Skeletal muscle tissue (tissue), 4 donors: ENCODE measurements around the gene PCCB. TPM values are rescaled to one million over a fixed set of nuclear protein-coding genes. Genes with fewer than 3 reads are reported as not detected.

ENCODE experiments used
- H3K27ac ChIP-seq: one replicate; pipeline ENCODE4 v1.7.0; 2013; ENCODE audit warnings: mild to moderate bottlenecking, low read depth, low read length, inconsistent platforms
- H3K27me3 ChIP-seq, 3 donors: one replicate each; pipeline ENCODE4 v1.7.0; 2013; ENCODE audit warnings: low read length in 3 of 3; ENCODE audit not compliant: control insufficient read depth in 3 of 3, insufficient read depth in 3 of 3
- H3K36me3 ChIP-seq, 3 donors: one replicate each; pipeline ENCODE4 v1.7.0; 2013; ENCODE audit warnings: low read length in 3 of 3; ENCODE audit not compliant: control insufficient read depth in 3 of 3, insufficient read depth in 3 of 3
- H3K4me1 ChIP-seq, 3 donors: one replicate each; pipeline ENCODE4 v1.7.0; 2013; ENCODE audit warnings: low read length in 3 of 3, mild to moderate bottlenecking in 3 of 3; ENCODE audit not compliant: control insufficient read depth in 3 of 3, insufficient read depth in 3 of 3
- H3K4me3 ChIP-seq, 3 donors: one replicate each; pipeline ENCODE4 v1.7.0; 2013; ENCODE audit warnings: low read length in 3 of 3
- H3K9ac ChIP-seq, 3 donors: one replicate each; pipeline ENCODE4 v1.7.0; 2013; ENCODE audit warnings: low read length in 3 of 3, mild to moderate bottlenecking in 3 of 3, moderate library complexity in 2 of 3, low read depth in 1 of 3
- H3K9me3 ChIP-seq, 3 donors: one replicate each; pipeline ENCODE4 v1.7.0; 2013; ENCODE audit warnings: low read length in 3 of 3; ENCODE audit not compliant: control insufficient read depth in 3 of 3
- total RNA-seq: library from RNA; depleted of rRNA; stranded (reverse); fragments of >200 nt; gene quantifications from one replicate; pipeline ENCODE4 v1.2.3, GENCODE V29; 2014
- donor health status: Osteomylitis.

The PCCB gene
- total RNA-seq, 1 donor from 2014 or later, result 34.4 TPM

DNA sequence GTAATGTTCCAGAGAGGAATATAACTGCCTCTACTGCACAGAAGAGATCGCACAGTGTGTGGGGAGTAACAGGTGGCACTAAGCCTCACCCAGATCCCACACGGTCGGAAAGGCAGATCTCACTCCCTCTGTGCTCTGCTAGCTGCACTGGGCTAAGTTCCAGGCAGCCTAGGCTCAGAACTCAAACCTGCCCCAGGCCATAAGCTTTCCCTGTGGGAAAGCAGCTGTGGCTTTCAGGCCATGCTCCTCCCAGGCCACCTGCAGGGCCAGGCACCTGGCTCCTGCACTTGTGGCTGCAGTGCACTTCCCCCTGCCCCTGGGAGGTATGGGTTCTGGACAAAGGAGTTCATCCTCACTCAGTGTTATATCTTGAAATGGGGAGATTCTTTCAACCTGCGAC is 27.5 kb downstream of the PCCB start:
- H3K4me1 ChIP-seq, result peaks cover 9 to 19% (median 14%) of the 10 kb centered on the region in 3 donors
- H3K4me3 ChIP-seq, result no peak overlapping the region
- H3K27ac ChIP-seq, result no peak overlapping the region

DNA sequence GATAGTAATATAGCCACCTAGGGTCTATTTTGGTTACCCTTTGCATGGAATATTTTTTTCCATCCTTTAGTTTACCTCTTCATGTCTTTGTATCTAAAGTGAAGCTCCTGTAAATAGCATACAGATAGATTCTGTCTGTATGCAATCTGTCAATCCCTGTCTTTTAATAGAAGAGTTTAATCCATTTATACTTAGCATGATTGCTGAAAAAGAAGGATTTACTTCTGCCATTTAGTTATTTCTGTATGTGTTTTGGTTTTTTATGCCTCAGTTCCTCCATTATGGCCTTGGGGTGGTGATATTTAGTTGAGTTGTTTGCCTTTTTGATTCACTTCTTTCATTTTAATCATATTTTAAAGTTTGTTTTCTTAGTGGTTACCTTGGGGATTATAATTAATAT is 29.0 kb downstream of the PCCB start:
- Histone ChIP-seq H3K36me3 (peaks cover 8 to 13% (median 11%) of the 10 kb centered on the region in 3 donors), H3K27ac (no peak overlapping the region), H3K27me3 (no peaks in the 10 kb centered on the region), H3K4me1 (peaks cover 14 to 24% (median 19%) of the 10 kb centered on the region in 3 donors), H3K4me3 (no peak overlapping the region), H3K9ac (no peak overlapping the region), H3K9me3 (peaks cover 0 to 6% (median 4%) of the 10 kb centered on the region in 3 donors)

More for the DNA sequence above, 27.5 kb downstream of the PCCB start:
- Histone ChIP-seq H3K36me3 (peaks cover 5 to 7% (median 6%) of the 10 kb centered on the region in 3 donors), H3K9ac (no peak overlapping the region), H3K9me3 (peaks cover 0 to 6% (median 4%) of the 10 kb centered on the region in 3 donors), H3K27me3 (no peaks in the 10 kb centered on the region)

DNA sequence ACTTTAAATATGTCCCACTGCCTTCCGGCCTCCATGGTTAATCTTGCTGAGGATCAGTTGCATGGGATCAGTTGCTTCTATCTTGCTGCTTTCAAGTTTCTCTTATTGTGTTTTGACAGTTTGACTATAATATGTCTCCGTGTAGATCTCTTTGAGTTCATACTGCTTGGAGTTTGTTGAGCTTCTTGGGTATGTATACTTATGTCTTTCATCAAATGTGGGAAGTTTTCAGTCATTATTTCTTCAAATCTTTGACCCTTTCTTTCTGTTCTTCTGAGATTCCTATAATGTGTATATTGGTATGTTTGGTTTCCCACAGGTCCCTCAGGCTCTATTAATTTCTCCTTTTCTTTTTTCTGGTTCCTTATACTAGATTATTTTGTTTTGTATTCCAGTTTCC is 30.8 kb downstream of the PCCB start:
- Histone ChIP-seq H3K27ac (no peak overlapping the region), H3K27me3 (no peaks in the 10 kb centered on the region), H3K36me3 (peaks cover 17 to 25% (median 25%) of the 10 kb centered on the region in 3 donors), H3K9ac (no peak overlapping the region), H3K9me3 (peaks cover 0 to 6% (median 4%) of the 10 kb centered on the region in 3 donors), H3K4me1 (peaks cover 14 to 24% (median 19%) of the 10 kb centered on the region in 3 donors), H3K4me3 (no peak overlapping the region)

DNA sequence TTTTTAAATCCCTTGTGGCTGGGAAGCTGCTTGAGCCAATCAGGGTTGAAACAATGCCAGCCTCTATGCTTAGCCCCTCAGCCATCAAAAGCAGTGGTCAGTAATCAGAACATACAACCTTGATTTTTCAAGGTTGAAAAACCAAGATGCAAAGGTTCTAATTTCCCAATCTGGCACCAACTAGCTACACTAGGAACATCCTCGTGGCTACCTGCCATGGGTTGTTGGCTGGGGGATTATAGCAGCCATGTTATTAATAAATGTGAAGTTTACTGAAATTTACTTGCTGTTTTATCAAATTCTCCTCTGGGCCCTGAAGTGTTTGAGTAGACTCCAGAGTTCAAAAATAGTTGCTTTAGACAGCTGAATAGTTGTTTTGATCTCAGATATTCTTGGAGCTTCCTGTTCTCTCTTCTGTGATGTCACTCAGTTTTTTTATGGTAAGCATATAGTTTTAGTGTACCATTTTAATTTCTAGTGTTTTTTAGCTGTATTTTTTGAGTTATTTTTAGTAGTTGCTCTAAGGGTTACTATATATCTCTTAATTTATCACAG is 31.9 kb downstream of the PCCB start:
- Histone ChIP-seq H3K36me3 (peaks cover 17 to 33% (median 31%) of the 10 kb centered on the region in 3 donors), H3K27me3 (no peaks in the 10 kb centered on the region), H3K9ac (no peak overlapping the region), H3K27ac (no peak overlapping the region), H3K4me3 (no peak overlapping the region), H3K4me1 (peaks cover 12 to 14% (median 14%) of the 10 kb centered on the region in 3 donors), H3K9me3 (peaks cover 0 to 6% (median 4%) of the 10 kb centered on the region in 3 donors)

DNA sequence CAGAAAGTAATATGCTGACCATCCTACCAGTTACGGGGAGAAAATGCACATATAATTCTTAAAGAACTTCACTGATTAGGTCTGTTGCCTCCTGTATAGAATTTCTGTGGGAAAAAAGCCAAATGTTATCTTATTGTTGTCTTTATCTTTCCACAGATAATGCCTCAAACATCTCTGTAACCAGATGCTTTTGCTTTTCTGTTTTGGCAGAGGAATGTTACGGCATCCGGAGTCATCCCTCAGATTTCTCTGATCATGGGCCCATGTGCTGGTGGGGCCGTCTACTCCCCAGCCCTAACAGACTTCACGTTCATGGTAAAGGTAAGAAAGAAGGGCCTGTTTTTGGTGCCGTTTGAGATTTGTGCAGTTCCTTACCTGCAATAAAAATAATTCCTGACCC is 33.5 kb downstream of the PCCB start:
- Histone ChIP-seq H3K4me1 (peaks cover 5 to 9% (median 5%) of the 10 kb centered on the region in 3 donors), H3K9me3 (peaks cover 0 to 6% (median 4%) of the 10 kb centered on the region in 3 donors), H3K27ac (no peak overlapping the region), H3K36me3 (peaks cover 17 to 41% (median 33%) of the 10 kb centered on the region in 3 donors), H3K4me3 (no peak overlapping the region), H3K9ac (no peak overlapping the region), H3K27me3 (no peaks in the 10 kb centered on the region)

DNA sequence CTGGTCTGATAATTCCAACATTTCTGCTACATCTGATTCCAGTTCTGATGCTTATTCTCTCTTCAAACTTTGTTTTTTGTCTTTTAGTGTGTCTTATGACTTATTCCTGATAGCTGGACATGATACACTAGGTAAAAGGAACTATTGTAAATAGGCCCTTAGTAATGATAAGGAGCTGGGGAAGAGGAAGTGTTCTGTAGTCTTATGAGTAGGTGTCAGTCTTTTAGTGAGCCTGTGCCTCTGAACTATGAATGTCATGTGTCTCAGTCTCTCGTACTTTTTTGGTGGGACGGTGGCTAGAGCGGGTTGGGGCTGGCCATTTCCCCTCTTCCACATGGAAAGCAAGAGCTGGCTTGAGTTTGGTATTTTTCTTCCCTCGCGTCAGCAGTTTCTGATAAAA is 41.2 kb downstream of the PCCB start:
- Histone ChIP-seq H3K27me3 (no peaks in the 10 kb centered on the region), H3K36me3 (peaks cover 9 to 24% (median 21%) of the 10 kb centered on the region in 3 donors), H3K9ac (no peak overlapping the region), H3K27ac (no peak overlapping the region), H3K4me3 (no peak overlapping the region), H3K4me1 (no peaks in the 10 kb centered on the region), H3K9me3 (no peaks in the 10 kb centered on the region)

DNA sequence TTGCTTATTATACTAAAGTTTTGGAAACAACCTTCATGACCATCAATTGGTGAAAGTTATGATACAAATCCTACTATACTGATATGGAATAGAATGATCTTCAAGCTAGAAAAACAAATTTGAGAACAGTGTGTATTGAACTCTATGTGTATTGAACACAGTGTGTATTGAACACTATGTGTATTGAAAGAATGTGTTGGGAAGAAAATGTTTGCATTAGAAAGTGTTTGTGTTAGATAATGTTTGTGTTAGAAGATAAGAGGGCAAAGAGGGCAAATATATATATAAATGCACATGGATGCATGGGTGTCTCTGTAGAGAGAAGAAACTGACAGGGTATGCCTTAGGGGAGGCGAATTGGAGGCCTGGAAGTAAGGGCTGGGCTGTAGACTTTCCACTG is 42.4 kb downstream of the PCCB start:
- no peak overlapping the region for H3K9ac ChIP-seq
- no peak overlapping the region for H3K4me3 ChIP-seq
- no peaks in the 10 kb centered on the region for H3K4me1 ChIP-seq
- no peaks in the 10 kb centered on the region for H3K27me3 ChIP-seq
- no peaks in the 10 kb centered on the region for H3K9me3 ChIP-seq
- no peak overlapping the region for H3K27ac ChIP-seq
- peaks cover 12 to 20% (median 20%) of the 10 kb centered on the region in 3 donors for H3K36me3 ChIP-seq

DNA sequence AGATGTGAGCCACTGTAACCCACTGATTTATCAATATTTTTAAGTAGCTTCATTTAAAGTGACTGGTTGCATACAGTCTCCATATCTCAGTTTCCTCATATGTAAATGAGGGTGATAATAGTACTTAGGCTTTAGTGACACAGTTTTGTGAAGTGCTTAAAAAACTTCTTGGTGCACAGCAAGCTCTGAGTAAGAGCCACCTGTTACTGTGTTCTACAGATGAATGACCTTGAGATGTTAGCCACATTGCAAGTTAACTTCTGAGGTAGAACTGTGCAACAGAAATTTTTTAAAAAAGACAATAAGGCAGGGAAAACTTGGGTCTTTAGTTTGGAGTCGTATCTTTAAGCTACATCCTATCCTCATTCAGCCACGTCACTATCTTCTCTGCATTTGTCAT is 43.1 kb downstream of the PCCB start:
- Histone ChIP-seq H3K36me3 (peaks cover 18 to 27% (median 21%) of the 10 kb centered on the region in 3 donors), H3K9me3 (no peaks in the 10 kb centered on the region), H3K4me1 (no peaks in the 10 kb centered on the region), H3K27me3 (no peaks in the 10 kb centered on the region), H3K9ac (no peak overlapping the region), H3K4me3 (no peak overlapping the region), H3K27ac (no peak overlapping the region)

DNA sequence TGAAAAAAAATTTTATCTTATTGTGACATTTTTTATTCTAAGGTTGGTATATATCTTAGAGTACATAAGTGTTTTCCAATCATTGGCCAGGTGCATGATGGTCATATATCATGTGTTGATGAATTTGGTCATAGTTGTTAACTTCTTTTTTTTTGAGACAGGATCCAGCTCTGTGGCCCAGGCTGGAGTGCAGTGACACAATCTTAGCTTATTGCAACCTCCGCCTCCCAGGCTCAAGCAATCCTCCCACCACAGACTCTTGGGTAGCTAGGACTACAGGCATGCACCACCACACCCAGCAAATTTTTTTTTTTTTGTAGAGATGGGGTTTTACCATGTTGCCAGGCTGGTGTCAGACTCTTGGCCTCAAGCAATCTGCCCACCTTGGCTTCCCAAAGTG is 44.0 kb downstream of the PCCB start:
- H3K36me3 ChIP-seq, result peaks cover 21 to 36% (median 26%) of the 10 kb centered on the region in 3 donors
- no peaks in the 10 kb centered on the region for H3K27me3 ChIP-seq
- no peak overlapping the region for H3K4me3 ChIP-seq
- no peaks in the 10 kb centered on the region for H3K9me3 ChIP-seq
- no peak overlapping the region for H3K27ac ChIP-seq
- no peaks in the 10 kb centered on the region for H3K4me1 ChIP-seq
- no peak overlapping the region for H3K9ac ChIP-seq

DNA sequence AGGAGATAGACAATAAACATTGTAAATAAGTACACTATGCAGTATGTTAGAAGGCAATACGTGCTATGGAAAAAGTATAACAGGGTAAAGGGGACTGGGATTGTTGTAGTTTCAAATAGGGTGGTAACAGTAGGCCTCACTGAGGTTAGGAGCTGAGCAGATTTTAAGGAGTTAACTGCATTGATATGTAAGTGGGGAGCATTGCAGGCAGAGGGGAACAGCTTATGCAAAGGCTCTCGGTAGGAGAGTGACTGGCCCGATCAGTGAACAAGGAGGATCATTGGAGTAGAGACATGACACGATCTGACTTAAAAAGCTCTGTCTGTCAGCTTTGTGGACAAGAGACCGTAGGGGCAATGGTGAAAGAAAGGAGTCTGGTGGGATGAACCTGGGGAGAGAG is 46.8 kb downstream of the PCCB start:
- Histone ChIP-seq H3K27ac (no peak overlapping the region), H3K36me3 (peaks cover 38 to 62% (median 48%) of the 10 kb centered on the region in 3 donors), H3K9ac (no peak overlapping the region), H3K9me3 (no peaks in the 10 kb centered on the region), H3K4me3 (no peak overlapping the region), H3K27me3 (no peaks in the 10 kb centered on the region), H3K4me1 (no peaks in the 10 kb centered on the region)
